H9 (cell line): ENCODE data around the gene TBXAS1. TPM values are rescaled to one million over a fixed set of nuclear protein-coding genes. Genes with fewer than 3 reads are reported as not detected.

ENCODE experiments used
- DNase-seq: peaks from one replicate; pipeline ENCODE4 v3.0.0-alpha.2; 2017
- H2AFZ ChIP-seq: one replicate; pipeline ENCODE4 v1.6.1; 2013; ENCODE audit warnings: mild to moderate bottlenecking, low read length, control low read depth, moderate library complexity
- H2AK5ac ChIP-seq: 2 replicates; pipeline ENCODE4 v1.6.1; 2013; ENCODE audit warnings: low read length, control low read depth, mixed read lengths; ENCODE audit not compliant: insufficient read length
- H2BK120ac ChIP-seq: one replicate; pipeline ENCODE4 v1.6.1; 2013; ENCODE audit warnings: low read depth, mild to moderate bottlenecking, low read length, control low read depth, inconsistent platforms; ENCODE audit not compliant: poor library complexity, severe bottlenecking
- H2BK12ac ChIP-seq: 2 replicates; pipeline ENCODE4 v1.6.1; 2013; ENCODE audit warnings: low read length, control low read depth, mixed read lengths, low read depth; ENCODE audit not compliant: insufficient read length
- H2BK15ac ChIP-seq: 2 replicates; pipeline ENCODE4 v1.6.1; 2013; ENCODE audit warnings: low read depth, low read length, control low read depth
- H2BK20ac ChIP-seq: one replicate; pipeline ENCODE4 v1.6.1; 2013; ENCODE audit warnings: low read depth, mild to moderate bottlenecking, low read length, control low read depth, inconsistent platforms; ENCODE audit not compliant: poor library complexity, severe bottlenecking
- H2BK5ac ChIP-seq: 2 replicates; pipeline ENCODE4 v1.6.1; 2013; ENCODE audit warnings: low read length, control low read depth, mixed read lengths; ENCODE audit not compliant: insufficient read length
- H3K14ac ChIP-seq: 2 replicates; pipeline ENCODE4 v1.6.1; 2013; ENCODE audit warnings: low read length, control low read depth; ENCODE audit not compliant: insufficient read depth
- H3K18ac ChIP-seq: 2 replicates; pipeline ENCODE4 v1.6.1; 2013; ENCODE audit warnings: low read depth, mild to moderate bottlenecking, mixed read lengths, low read length, control low read depth; ENCODE audit not compliant: insufficient read length
- H3K23ac ChIP-seq: 2 replicates; pipeline ENCODE4 v1.6.1; 2013; ENCODE audit warnings: low read length, control low read depth, mixed read lengths, low read depth; ENCODE audit not compliant: insufficient read length
- H3K23me2 ChIP-seq: 2 replicates; pipeline ENCODE4 v1.6.1; 2013; ENCODE audit warnings: low read depth, mild to moderate bottlenecking, mixed read lengths, low read length, control low read depth; ENCODE audit not compliant: insufficient read length, poor library complexity, severe bottlenecking
- H3K27ac ChIP-seq: 2 replicates; pipeline ENCODE4 v1.5.1; 2013; ENCODE audit warnings: low read length, control low read depth, mixed read lengths, low read depth; ENCODE audit not compliant: insufficient read length
- H3K27me3 ChIP-seq: 2 replicates; pipeline ENCODE4 v1.6.1; 2013; ENCODE audit warnings: low read length, control low read depth, inconsistent platforms; ENCODE audit not compliant: insufficient read depth
- H3K4ac ChIP-seq: 2 replicates; pipeline ENCODE4 v1.6.1; 2013; ENCODE audit warnings: low read depth, mild to moderate bottlenecking, control low read depth, inconsistent platforms, low read length, moderate library complexity
- H3K4me1 ChIP-seq: 2 replicates; pipeline ENCODE4 v1.6.1; 2013; ENCODE audit warnings: low read length, control low read depth, inconsistent platforms; ENCODE audit not compliant: insufficient read depth
- H3K4me2 ChIP-seq: 2 replicates; pipeline ENCODE4 v1.6.1; 2013; ENCODE audit warnings: low read length, control low read depth, mixed read lengths; ENCODE audit not compliant: insufficient read length, insufficient read depth
- H3K56ac ChIP-seq: 2 replicates; pipeline ENCODE4 v1.6.1; 2013; ENCODE audit warnings: low read depth, mild to moderate bottlenecking, mixed read lengths, low read length, control low read depth; ENCODE audit not compliant: insufficient read length
- H3K79me1 ChIP-seq: 2 replicates; pipeline ENCODE4 v1.6.1; 2013; ENCODE audit warnings: low read depth, mild to moderate bottlenecking, moderate library complexity, low read length, control low read depth, inconsistent platforms; ENCODE audit not compliant: insufficient read depth, poor library complexity, severe bottlenecking
- H3K79me2 ChIP-seq: 2 replicates; pipeline ENCODE4 v1.6.1; 2013; ENCODE audit warnings: low read length, control low read depth, inconsistent platforms; ENCODE audit not compliant: insufficient read depth
- H3K9ac ChIP-seq: 2 replicates; pipeline ENCODE4 v1.6.1; 2013; ENCODE audit warnings: low read length, control low read depth, mixed read lengths; ENCODE audit not compliant: insufficient read length; ENCODE audit errors: extremely low read depth
- H3K9me3 ChIP-seq: one replicate; pipeline ENCODE4 v1.6.1; 2013; ENCODE audit warnings: low read depth, low read length, inconsistent platforms; ENCODE audit not compliant: control insufficient read depth
- H3T11ph ChIP-seq: one replicate; pipeline ENCODE4 v1.6.1; 2013; ENCODE audit warnings: mild to moderate bottlenecking, low read length, control low read depth, inconsistent platforms
- H4K20me1 ChIP-seq: one replicate; pipeline ENCODE4 v1.6.1; 2013; ENCODE audit not compliant: control insufficient read depth, insufficient read length, insufficient read depth
- H4K5ac ChIP-seq: 2 replicates; pipeline ENCODE4 v1.6.1; 2013; ENCODE audit warnings: low read depth, mild to moderate bottlenecking, mixed read lengths, low read length, control low read depth; ENCODE audit not compliant: insufficient read length
- H4K8ac ChIP-seq: replicated peaks from 2 replicates; pipeline ENCODE4 v1.6.1; 2013; ENCODE audit warnings: low read length, control low read depth, mixed read lengths, low read depth; ENCODE audit not compliant: insufficient read length
- H4K91ac ChIP-seq: 2 replicates; pipeline ENCODE4 v1.6.1; 2013; ENCODE audit warnings: low read depth, mild to moderate bottlenecking, moderate library complexity, mixed read lengths, low read length, control low read depth; ENCODE audit not compliant: insufficient read length
- H3K27ac Mint-ChIP-seq, 3 experiments: 2 replicates in 2 of 3; 3 replicates in 1 of 3; pipeline ENCODE4 v1.8.0; 2020 to 2021; ENCODE audit warnings: mixed read lengths in 3 of 3, mild to moderate bottlenecking in 1 of 3, moderate library complexity in 1 of 3
- H3K27me3 Mint-ChIP-seq: 2 replicates; pipeline ENCODE4 v1.8.0; 2021; ENCODE audit warnings: low read depth, mild to moderate bottlenecking, moderate library complexity, mixed read lengths
- H3K36me3 Mint-ChIP-seq, 3 experiments: 2 replicates in 2 of 3; 3 replicates in 1 of 3; pipeline ENCODE4 v1.8.0; 2020 to 2021; ENCODE audit warnings: low read depth in 3 of 3, mixed read lengths in 3 of 3; ENCODE audit not compliant: insufficient read depth in 1 of 3
- H3K4me1 Mint-ChIP-seq, 2 experiments: 2 replicates each; pipeline ENCODE4 v1.8.0; 2020; ENCODE audit warnings: mixed read lengths in 2 of 2
- H3K4me3 Mint-ChIP-seq, 2 experiments: 2 replicates in 1 of 2; 3 replicates in 1 of 2; pipeline ENCODE4 v1.8.0; 2020 to 2021; ENCODE audit warnings: mild to moderate bottlenecking in 2 of 2, mixed read lengths in 2 of 2, moderate library complexity in 1 of 2
- H3K9me3 Mint-ChIP-seq, 2 experiments: 2 replicates in 1 of 2; 3 replicates in 1 of 2; pipeline ENCODE4 v1.8.0; 2020; ENCODE audit warnings: mild to moderate bottlenecking in 2 of 2, mixed read lengths in 2 of 2, moderate library complexity in 1 of 2
- WGBS: extraction: QIAGEN DNeasy Blood & Tissue Kit; methylation state at CpG from one replicate; pipeline ENCODE4 v1.1.7; 2013; ENCODE audit warnings: missing lambda C conversion rate, low lambda C conversion rate, mixed read lengths; ENCODE audit not compliant: insufficient read length; ENCODE audit errors: extremely low coverage; 5-methylcytosine and 5-hydroxymethylcytosine counted together
- total RNA-seq: library from RNA; stranded (reverse); gene quantifications from 2 replicates; pipeline ENCODE4 v1.2.1, GENCODE V29; 2021
- TF ChIP-seq, protein P1 (sequence below): fragments of 200-600 bp; sonication (generic); conservative IDR thresholded peaks from 3 replicates; pipeline ENCODE4 v1.8.0; 2021; ENCODE audit warnings: antibody characterized with exemption, mild to moderate bottlenecking

The TBXAS1 gene
- total RNA-seq, 1 experiment from 2014 or later, result 0.39 TPM

DNA sequence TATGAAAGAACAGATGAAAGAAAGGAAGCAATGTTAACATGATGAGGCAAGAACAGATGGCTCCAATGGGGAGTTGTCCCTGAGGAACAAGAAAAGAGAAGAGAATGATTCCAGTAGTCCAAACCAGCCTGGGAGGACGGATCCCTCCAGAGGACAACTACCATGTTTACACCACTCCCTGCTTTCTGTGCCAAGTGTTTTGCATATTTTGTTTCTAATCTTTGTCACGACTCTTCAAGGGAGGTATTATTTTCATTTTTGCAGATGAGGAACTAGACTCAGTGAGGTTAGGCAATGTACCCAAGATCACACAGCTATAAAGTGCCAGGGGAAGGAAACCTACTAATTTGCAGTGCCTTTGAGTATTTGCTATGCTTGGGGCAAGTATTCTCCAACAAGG, 117.5 kb downstream of the TBXAS1 start:
- H3K27ac ChIP-seq, result no peak overlapping the region
- H3K27ac Mint-ChIP-seq, result no peak overlapping the region
- H4K5ac ChIP-seq, result no peak overlapping the region
- H3K23me2 ChIP-seq, result no peaks in the 10 kb centered on the region
- TF ChIP-seq, protein P1, sequence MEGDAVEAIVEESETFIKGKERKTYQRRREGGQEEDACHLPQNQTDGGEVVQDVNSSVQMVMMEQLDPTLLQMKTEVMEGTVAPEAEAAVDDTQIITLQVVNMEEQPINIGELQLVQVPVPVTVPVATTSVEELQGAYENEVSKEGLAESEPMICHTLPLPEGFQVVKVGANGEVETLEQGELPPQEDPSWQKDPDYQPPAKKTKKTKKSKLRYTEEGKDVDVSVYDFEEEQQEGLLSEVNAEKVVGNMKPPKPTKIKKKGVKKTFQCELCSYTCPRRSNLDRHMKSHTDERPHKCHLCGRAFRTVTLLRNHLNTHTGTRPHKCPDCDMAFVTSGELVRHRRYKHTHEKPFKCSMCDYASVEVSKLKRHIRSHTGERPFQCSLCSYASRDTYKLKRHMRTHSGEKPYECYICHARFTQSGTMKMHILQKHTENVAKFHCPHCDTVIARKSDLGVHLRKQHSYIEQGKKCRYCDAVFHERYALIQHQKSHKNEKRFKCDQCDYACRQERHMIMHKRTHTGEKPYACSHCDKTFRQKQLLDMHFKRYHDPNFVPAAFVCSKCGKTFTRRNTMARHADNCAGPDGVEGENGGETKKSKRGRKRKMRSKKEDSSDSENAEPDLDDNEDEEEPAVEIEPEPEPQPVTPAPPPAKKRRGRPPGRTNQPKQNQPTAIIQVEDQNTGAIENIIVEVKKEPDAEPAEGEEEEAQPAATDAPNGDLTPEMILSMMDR, result no peak
- H2BK5ac ChIP-seq, result no peak overlapping the region
- no peak overlapping the region for H3K23ac ChIP-seq
- no peaks in the 10 kb centered on the region for H3K79me2 ChIP-seq
- WGBS, result no CpG with 5 or more reads among the region's 2 CpGs
- no peak overlapping the region for H3K14ac ChIP-seq
- H4K20me1 ChIP-seq, result no peaks in the 10 kb centered on the region
- H3K27me3 Mint-ChIP-seq, result peaks cover 9% of the 10 kb centered on the region
- no peak overlapping the region for H3K4me2 ChIP-seq
- H3K79me1 ChIP-seq, result no peaks in the 10 kb centered on the region
- H2BK120ac ChIP-seq, result no peak overlapping the region
- H4K91ac ChIP-seq, result no peak overlapping the region
- no peak overlapping the region for H3K9ac ChIP-seq
- H3K56ac ChIP-seq, result no peak overlapping the region
- no peaks in the 10 kb centered on the region for H3K4me1 Mint-ChIP-seq
- H2BK20ac ChIP-seq, result no peak overlapping the region
- H2BK12ac ChIP-seq, result no peak overlapping the region
- H3K4me1 ChIP-seq, result no peaks in the 10 kb centered on the region
- peaks cover 0 to 13% (median 6%) of the 10 kb centered on the region in 3 experiments; a peak in 6 of 7 replicates for H3K36me3 Mint-ChIP-seq
- no peak for DNase-seq
- H3K9me3 Mint-ChIP-seq, result peaks cover 10 to 16% of the 10 kb centered on the region in 2 experiments; a peak in 4 of 5 replicates
- H3K27me3 ChIP-seq, result no peaks in the 10 kb centered on the region
- no peak overlapping the region for H4K8ac ChIP-seq
- no peak overlapping the region for H3T11ph ChIP-seq
- H2AFZ ChIP-seq, result no peak overlapping the region
- no peaks in the 10 kb centered on the region for H3K9me3 ChIP-seq
- H3K4me3 Mint-ChIP-seq, result no peak overlapping the region
- no peak overlapping the region for H2BK15ac ChIP-seq
- H3K4ac ChIP-seq, result no peak overlapping the region
- no peak overlapping the region for H2AK5ac ChIP-seq
- H3K18ac ChIP-seq, result no peak overlapping the region
